GM12801 (cell line): ENCODE data around the gene NRG2.

ENCODE experiments used
- CTCF ChIP-seq: IDR thresholded peaks from one replicate; pipeline ENCODE4 v1.5.1; 2011; ENCODE audit warnings: control low read depth; ENCODE audit not compliant: insufficient read length; ENCODE audit errors: extremely low read depth

NRG2 gene

GRCh38 chr5:139954462-139954861 lies 88.6 kb downstream of the NRG2 start:
- no peak for TF ChIP-seq CTCF

GRCh38 chr5:139954022-139954421 lies 89.1 kb downstream of the NRG2 start:
- no peak for TF ChIP-seq CTCF

GRCh38 chr5:139952574-139952973 lies 90.5 kb downstream of the NRG2 start:
- no peak for TF ChIP-seq CTCF

- no peak for TF ChIP-seq CTCF
Measured at GRCh38 chr5:139951983-139952382, 91.1 kb downstream of the NRG2 start.

GRCh38 chr5:139951296-139951924 lies 91.7 kb downstream of the NRG2 start:
- TF ChIP-seq CTCF: no peak

GRCh38 chr5:139950436-139950835 lies 92.7 kb downstream of the NRG2 start:
- TF ChIP-seq CTCF: no peak

GRCh38 chr5:139949710-139950109 lies 93.4 kb downstream of the NRG2 start:
- TF ChIP-seq CTCF: no peak

- TF ChIP-seq CTCF: no peak
Measured at GRCh38 chr5:139947727-139948126, 95.4 kb downstream of the NRG2 start.
